ENCODE results near the gene ST6GAL1. TPM values are rescaled to one million over a fixed set of nuclear protein-coding genes. Genes with fewer than 3 reads are reported as not detected.

Gene ST6GAL1
- total and polyA plus RNA-seq, 2 of the 8 experiments (the other 6 are each of a cell fraction or from before 2014, with no cell fraction given), result 62.8 to 80.9 TPM

DNA sequence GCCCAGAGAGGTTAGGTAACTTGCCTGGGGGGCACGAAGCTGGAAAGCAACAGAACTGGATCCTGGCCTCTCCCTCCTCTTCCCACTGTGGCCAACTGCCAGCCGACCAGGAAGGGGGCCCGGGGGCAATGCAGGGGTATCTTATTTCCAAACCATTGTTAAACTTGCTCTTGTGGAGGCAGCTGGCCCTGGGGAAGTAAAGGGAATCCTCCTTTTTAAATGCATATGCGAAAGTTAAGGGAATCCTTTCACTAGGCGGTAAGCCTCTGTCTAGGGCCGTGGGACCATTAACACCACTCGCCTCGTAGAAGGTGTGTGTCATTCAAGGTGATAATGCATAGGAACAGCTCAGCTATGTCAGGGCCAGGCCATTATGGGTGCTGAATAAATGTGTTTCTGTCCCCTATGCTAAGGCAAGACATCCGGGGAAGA lies 68.6 kb downstream of the ST6GAL1 start (continued):
- TF ChIP-seq, protein P1, sequence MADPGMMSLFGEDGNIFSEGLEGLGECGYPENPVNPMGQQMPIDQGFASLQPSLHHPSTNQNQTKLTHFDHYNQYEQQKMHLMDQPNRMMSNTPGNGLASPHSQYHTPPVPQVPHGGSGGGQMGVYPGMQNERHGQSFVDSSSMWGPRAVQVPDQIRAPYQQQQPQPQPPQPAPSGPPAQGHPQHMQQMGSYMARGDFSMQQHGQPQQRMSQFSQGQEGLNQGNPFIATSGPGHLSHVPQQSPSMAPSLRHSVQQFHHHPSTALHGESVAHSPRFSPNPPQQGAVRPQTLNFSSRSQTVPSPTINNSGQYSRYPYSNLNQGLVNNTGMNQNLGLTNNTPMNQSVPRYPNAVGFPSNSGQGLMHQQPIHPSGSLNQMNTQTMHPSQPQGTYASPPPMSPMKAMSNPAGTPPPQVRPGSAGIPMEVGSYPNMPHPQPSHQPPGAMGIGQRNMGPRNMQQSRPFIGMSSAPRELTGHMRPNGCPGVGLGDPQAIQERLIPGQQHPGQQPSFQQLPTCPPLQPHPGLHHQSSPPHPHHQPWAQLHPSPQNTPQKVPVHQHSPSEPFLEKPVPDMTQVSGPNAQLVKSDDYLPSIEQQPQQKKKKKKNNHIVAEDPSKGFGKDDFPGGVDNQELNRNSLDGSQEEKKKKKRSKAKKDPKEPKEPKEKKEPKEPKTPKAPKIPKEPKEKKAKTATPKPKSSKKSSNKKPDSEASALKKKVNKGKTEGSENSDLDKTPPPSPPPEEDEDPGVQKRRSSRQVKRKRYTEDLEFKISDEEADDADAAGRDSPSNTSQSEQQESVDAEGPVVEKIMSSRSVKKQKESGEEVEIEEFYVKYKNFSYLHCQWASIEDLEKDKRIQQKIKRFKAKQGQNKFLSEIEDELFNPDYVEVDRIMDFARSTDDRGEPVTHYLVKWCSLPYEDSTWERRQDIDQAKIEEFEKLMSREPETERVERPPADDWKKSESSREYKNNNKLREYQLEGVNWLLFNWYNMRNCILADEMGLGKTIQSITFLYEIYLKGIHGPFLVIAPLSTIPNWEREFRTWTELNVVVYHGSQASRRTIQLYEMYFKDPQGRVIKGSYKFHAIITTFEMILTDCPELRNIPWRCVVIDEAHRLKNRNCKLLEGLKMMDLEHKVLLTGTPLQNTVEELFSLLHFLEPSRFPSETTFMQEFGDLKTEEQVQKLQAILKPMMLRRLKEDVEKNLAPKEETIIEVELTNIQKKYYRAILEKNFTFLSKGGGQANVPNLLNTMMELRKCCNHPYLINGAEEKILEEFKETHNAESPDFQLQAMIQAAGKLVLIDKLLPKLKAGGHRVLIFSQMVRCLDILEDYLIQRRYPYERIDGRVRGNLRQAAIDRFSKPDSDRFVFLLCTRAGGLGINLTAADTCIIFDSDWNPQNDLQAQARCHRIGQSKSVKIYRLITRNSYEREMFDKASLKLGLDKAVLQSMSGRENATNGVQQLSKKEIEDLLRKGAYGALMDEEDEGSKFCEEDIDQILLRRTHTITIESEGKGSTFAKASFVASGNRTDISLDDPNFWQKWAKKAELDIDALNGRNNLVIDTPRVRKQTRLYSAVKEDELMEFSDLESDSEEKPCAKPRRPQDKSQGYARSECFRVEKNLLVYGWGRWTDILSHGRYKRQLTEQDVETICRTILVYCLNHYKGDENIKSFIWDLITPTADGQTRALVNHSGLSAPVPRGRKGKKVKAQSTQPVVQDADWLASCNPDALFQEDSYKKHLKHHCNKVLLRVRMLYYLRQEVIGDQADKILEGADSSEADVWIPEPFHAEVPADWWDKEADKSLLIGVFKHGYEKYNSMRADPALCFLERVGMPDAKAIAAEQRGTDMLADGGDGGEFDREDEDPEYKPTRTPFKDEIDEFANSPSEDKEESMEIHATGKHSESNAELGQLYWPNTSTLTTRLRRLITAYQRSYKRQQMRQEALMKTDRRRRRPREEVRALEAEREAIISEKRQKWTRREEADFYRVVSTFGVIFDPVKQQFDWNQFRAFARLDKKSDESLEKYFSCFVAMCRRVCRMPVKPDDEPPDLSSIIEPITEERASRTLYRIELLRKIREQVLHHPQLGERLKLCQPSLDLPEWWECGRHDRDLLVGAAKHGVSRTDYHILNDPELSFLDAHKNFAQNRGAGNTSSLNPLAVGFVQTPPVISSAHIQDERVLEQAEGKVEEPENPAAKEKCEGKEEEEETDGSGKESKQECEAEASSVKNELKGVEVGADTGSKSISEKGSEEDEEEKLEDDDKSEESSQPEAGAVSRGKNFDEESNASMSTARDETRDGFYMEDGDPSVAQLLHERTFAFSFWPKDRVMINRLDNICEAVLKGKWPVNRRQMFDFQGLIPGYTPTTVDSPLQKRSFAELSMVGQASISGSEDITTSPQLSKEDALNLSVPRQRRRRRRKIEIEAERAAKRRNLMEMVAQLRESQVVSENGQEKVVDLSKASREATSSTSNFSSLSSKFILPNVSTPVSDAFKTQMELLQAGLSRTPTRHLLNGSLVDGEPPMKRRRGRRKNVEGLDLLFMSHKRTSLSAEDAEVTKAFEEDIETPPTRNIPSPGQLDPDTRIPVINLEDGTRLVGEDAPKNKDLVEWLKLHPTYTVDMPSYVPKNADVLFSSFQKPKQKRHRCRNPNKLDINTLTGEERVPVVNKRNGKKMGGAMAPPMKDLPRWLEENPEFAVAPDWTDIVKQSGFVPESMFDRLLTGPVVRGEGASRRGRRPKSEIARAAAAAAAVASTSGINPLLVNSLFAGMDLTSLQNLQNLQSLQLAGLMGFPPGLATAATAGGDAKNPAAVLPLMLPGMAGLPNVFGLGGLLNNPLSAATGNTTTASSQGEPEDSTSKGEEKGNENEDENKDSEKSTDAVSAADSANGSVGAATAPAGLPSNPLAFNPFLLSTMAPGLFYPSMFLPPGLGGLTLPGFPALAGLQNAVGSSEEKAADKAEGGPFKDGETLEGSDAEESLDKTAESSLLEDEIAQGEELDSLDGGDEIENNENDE (IDR thresholded peaks at IDR 0.05; ENCODE audit: insufficient replicate concordance, low read length), result peak; percentile 89
- TF ChIP-seq TCF12 (IDR thresholded peaks at IDR 0.05; ENCODE audit: low read depth, low read length), result peak; percentile 91
- peak; percentile 28 for TF ChIP-seq SIX5 (IDR thresholded peaks at IDR 0.05; ENCODE audit: low read depth, low read length)
- no peak for TF ChIP-seq FOSL1 (IDR thresholded peaks at IDR 0.05; ENCODE audit: insufficient read depth, low read depth, low read length)
- TF ChIP-seq GABPA (IDR thresholded peaks at IDR 0.05; ENCODE audit: borderline replicate concordance, insufficient read depth, low read length), result no peak
- no peak for TF ChIP-seq RAD21 (IDR thresholded peaks at IDR 0.05 in 1 of 2, conservative IDR thresholded peaks at IDR 0.05 in 1 of 2; ENCODE audit: low read depth in 2 of 2, low read length in 2 of 2)
- TF ChIP-seq CHD2 (IDR thresholded peaks at IDR 0.05; ENCODE audit: low read length), result no peak
- TF ChIP-seq RXRA (IDR thresholded peaks at IDR 0.05; ENCODE audit: insufficient read depth, low read depth, low read length), result no peak
- TF ChIP-seq CHD1 (IDR thresholded peaks at IDR 0.05; ENCODE audit: low read depth, low read length), result no peak
- TF ChIP-seq EGR1 (IDR thresholded peaks at IDR 0.05; ENCODE audit: borderline replicate concordance, low read depth, low read length), result no peak
- TF ChIP-seq RNF2 (IDR thresholded peaks at IDR 0.05; ENCODE audit: borderline replicate concordance, low read depth, low read length, missing control alignments, poor library complexity, severe bottlenecking), result no peak

Measured in H1 (cell line).